ENCODE measurements around the gene GAS2L3. TPM values are rescaled to one million over a fixed set of nuclear protein-coding genes. Genes with fewer than 3 reads are reported as not detected.

GAS2L3 gene
- total RNA-seq (2021; ENCODE audit: unreplicated experiment) (47.4 TPM), Bru-seq, nascent RNA (percentile 90 among the genes with signal in this experiment), BruChase-seq, experiment 1, labeled RNA remaining after a 2-hour chase (percentile 89 among the genes with signal in this experiment), BruChase-seq, experiment 2, labeled RNA remaining after a 6-hour chase (percentile 81 among the genes with signal in this experiment)
- polyA plus RNA-seq (2012; ENCODE audit: insufficient read length) = 7.1 TPM
- long read RNA-seq, transcript GAS2L3-201 (9 exons, 2,218 nt) = major isoform, 9 of 26 reads
- long read RNA-seq, partial matches to known transcripts = 6 of 26 reads
- long read RNA-seq, other reads (novel, unspliced or antisense) = 9 of 26 reads

GRCh38 chr12:100573292-100574186 is at the start of gene GAS2L3:
GAS2L3 (plus strand) TSS chr12:100573684; CDS start chr12:100594905, 21,221 bp downstream.
- Histone ChIP-seq H3K36me3 (ENCODE audit: control insufficient read depth, insufficient read depth, low read length) (no peaks in the 10 kb centered on the region; the same call in 1 of the 2 replicates), H3K4me1 (ENCODE audit: control insufficient read depth, insufficient read depth, low read length) (peaks cover 16% of the 10 kb centered on the region), H3K27me3 (ENCODE audit: control insufficient read depth, insufficient read depth, low read length) (no peaks in the 10 kb centered on the region), H3K9me3 (ENCODE audit: control insufficient read depth, insufficient read depth, low read depth, low read length) (no peaks in the 10 kb centered on the region), H3K4me3 (ENCODE audit: low read depth in 2 of 2, low read length in 2 of 2) (peak within 1 kb of the TSS; percentile 95 to 96), H3K27ac (ENCODE audit: low read length) (peak within 1 kb of the TSS; percentile 95)
- CTCF ChIA-PET = no interaction called here
- POLR2A ChIA-PET = interaction anchor here (0.6 kb wide), 1 partner anchor 18 kb away, joined by 6 read pairs; no protein-coding TSS in a partner anchor
- DNase-seq (ENCODE audit: low read depth, low spot score) = peak; percentile 46
- ATAC-seq = peak; percentile 98
- peak; percentile 92 for TF ChIP-seq SIN3A (IDR thresholded peaks at IDR 0.05; ENCODE audit: borderline replicate concordance, insufficient read depth, low read depth, low read length)
- no peak for TF ChIP-seq CTCF (IDR thresholded peaks at IDR 0.05)
- peak; percentile 83 for TF ChIP-seq POLR2AphosphoS5 (IDR thresholded peaks at IDR 0.05; ENCODE audit: low read depth, low read length)
- no peak for TF ChIP-seq REST (IDR thresholded peaks at IDR 0.05; ENCODE audit: insufficient read depth in 1 of 2, low read depth in 2 of 2, low read length in 1 of 2)
- no peak for TF ChIP-seq TCF7L2 (IDR thresholded peaks at IDR 0.05; ENCODE audit: low read depth, low read length)
- intact Hi-C loops (cut with micrococcal nuclease; ENCODE audit: unreplicated experiment) (no loop called here), in situ Hi-C loops (cut with HindIII; ENCODE audit: low pct_unique_long_range_greater_than_20kb, low sequenced_read_pairs) (no loop called here)
- BruUV-seq (replicated peaks) = no TSS peak

- CTCF ChIA-PET = interaction anchor here (0.7 kb wide), 1 partner anchor 299 kb away, joined by 5 read pairs; no protein-coding TSS in a partner anchor
- Histone ChIP-seq H3K27me3 (ENCODE audit: control insufficient read depth, insufficient read depth, low read length) (peaks cover 5% of the 10 kb centered on the region), H3K9me3 (ENCODE audit: control insufficient read depth, insufficient read depth, low read depth, low read length) (no peaks in the 10 kb centered on the region), H3K36me3 (ENCODE audit: control insufficient read depth, insufficient read depth, low read length) (no peaks in the 10 kb centered on the region), H3K27ac (ENCODE audit: low read length) (no peak overlapping the region), H3K4me3 (ENCODE audit: low read depth in 2 of 2, low read length in 2 of 2) (no peak overlapping the region), H3K4me1 (ENCODE audit: control insufficient read depth, insufficient read depth, low read length) (no peaks in the 10 kb centered on the region)
- no peak for DNase-seq (ENCODE audit: low read depth, low spot score)
- no peak for TF ChIP-seq POLR2AphosphoS5 (IDR thresholded peaks at IDR 0.05; ENCODE audit: low read depth, low read length)
- no peak for TF ChIP-seq SIN3A (IDR thresholded peaks at IDR 0.05; ENCODE audit: borderline replicate concordance, insufficient read depth, low read depth, low read length)
- TF ChIP-seq CTCF (IDR thresholded peaks at IDR 0.05) = no peak
- no peak for TF ChIP-seq TCF7L2 (IDR thresholded peaks at IDR 0.05; ENCODE audit: low read depth, low read length)
- no peak for TF ChIP-seq REST (IDR thresholded peaks at IDR 0.05; ENCODE audit: insufficient read depth in 1 of 2, low read depth in 2 of 2, low read length in 1 of 2)
- BruUV-seq (replicated peaks) = no TSS peak
- POLR2A ChIA-PET = interaction anchor here (0.6 kb wide), 1 partner anchor 18 kb away, joined by 3 read pairs; no protein-coding TSS in a partner anchor
- in situ Hi-C loops (cut with HindIII; ENCODE audit: low pct_unique_long_range_greater_than_20kb, low sequenced_read_pairs) = no loop called here
- ATAC-seq = no peak
- intact Hi-C loops (cut with micrococcal nuclease; ENCODE audit: unreplicated experiment) = no loop called here
Observed at GRCh38 chr12:100528034-100528433, 45.5 kb upstream of the GAS2L3 start.

Data from Panc1 (cell line).